Measurements from ENCODE around the gene KCNJ4. TPM values are rescaled to one million over a fixed set of nuclear protein-coding genes. Genes with fewer than 3 reads are reported as not detected.

The KCNJ4 gene
- total RNA-seq, 1 donor from 2014 or later = 0.82 TPM

GRCh38 chr22:38464992-38465672 lies 10.1 kb upstream of the KCNJ4 start:
- no peaks in the 10 kb centered on the region for H4K20me1 ChIP-seq (ENCODE audit: low read depth)
- peaks cover 86% of the 10 kb centered on the region for H3K27me3 ChIP-seq
- no peaks in the 10 kb centered on the region for H3K36me3 Mint-ChIP-seq
- TF ChIP-seq EZH2phosphoT487 (IDR thresholded peaks at IDR 0.05) = no peak
- TF ChIP-seq EZH2 (IDR thresholded peaks at IDR 0.05) = no peak
- no peak for TF ChIP-seq CTCF (IDR thresholded peaks at IDR 0.05)
- no peaks in the 10 kb centered on the region for H3K9me3 Mint-ChIP-seq
- no peak overlapping the region for H3K4me3 Mint-ChIP-seq
- H3K4me1 Mint-ChIP-seq = peaks cover 54% of the 10 kb centered on the region
- H3K4me2 ChIP-seq = no peak overlapping the region
- no peaks in the 10 kb centered on the region for H3K36me3 ChIP-seq
- peaks cover 35% of the 10 kb centered on the region for H3F3A ChIP-seq (ENCODE audit: low read depth)
- no peak for DNase-seq (ENCODE audit: low spot score)
- H3K79me2 ChIP-seq (ENCODE audit: low read depth) = no peaks in the 10 kb centered on the region
- peaks cover 41% of the 10 kb centered on the region for H3K27me3 Mint-ChIP-seq (ENCODE audit: insufficient read depth, low read depth)
- H3K27ac Mint-ChIP-seq = no peak overlapping the region
- no peak overlapping the region for H3K27ac ChIP-seq
- H3K9me3 ChIP-seq (ENCODE audit: low read depth) = no peaks in the 10 kb centered on the region
- H3K4me3 ChIP-seq = no peak overlapping the region
- H3K4me1 ChIP-seq = peaks cover 27% of the 10 kb centered on the region
- no peak overlapping the region for H2AFZ ChIP-seq (replicated peaks)
- no peak overlapping the region for H3K9ac ChIP-seq

- H3K4me1 ChIP-seq = peaks cover 25% of the 10 kb centered on the region
- H3K79me2 ChIP-seq (ENCODE audit: low read depth) = no peaks in the 10 kb centered on the region
- no peak for TF ChIP-seq EZH2phosphoT487 (IDR thresholded peaks at IDR 0.05)
- no peak for TF ChIP-seq CTCF (IDR thresholded peaks at IDR 0.05)
- no peak for TF ChIP-seq EZH2 (IDR thresholded peaks at IDR 0.05)
- no peaks in the 10 kb centered on the region for H3K36me3 ChIP-seq
- Mint-ChIP-seq H3K4me1 (peaks cover 59% of the 10 kb centered on the region), H3K27me3 (ENCODE audit: insufficient read depth, low read depth) (peaks cover 40% of the 10 kb centered on the region), H3K36me3 (no peaks in the 10 kb centered on the region), H3K4me3 (peak overlapping the region; percentile 73), H3K9me3 (no peaks in the 10 kb centered on the region), H3K27ac (peak overlapping the region; percentile 81)
- H3F3A ChIP-seq (ENCODE audit: low read depth) = peaks cover 42% of the 10 kb centered on the region
- no peak overlapping the region for H3K27ac ChIP-seq
- H3K9me3 ChIP-seq (ENCODE audit: low read depth) = no peaks in the 10 kb centered on the region
- peaks cover 93% of the 10 kb centered on the region for H3K27me3 ChIP-seq
- H2AFZ ChIP-seq (replicated peaks) = peak overlapping the region; percentile 53
- DNase-seq (ENCODE audit: low spot score) = peak; percentile 80
- H3K9ac ChIP-seq = no peak overlapping the region
- peak overlapping the region; percentile 26 for H3K4me3 ChIP-seq
- peak overlapping the region; percentile 69 for H3K4me2 ChIP-seq
- no peaks in the 10 kb centered on the region for H4K20me1 ChIP-seq (ENCODE audit: low read depth)
Observed at GRCh38 chr22:38462960-38463784, 8.2 kb upstream of the KCNJ4 start.

GRCh38 chr22:38461414-38462081 lies 6.5 kb upstream of the KCNJ4 start:
- Histone ChIP-seq H3K4me1 (peaks cover 17% of the 10 kb centered on the region), H3K4me2 (peak overlapping the region; percentile 74), H3K4me3 (peak overlapping the region; percentile 5), H3K27me3 (peaks cover 93% of the 10 kb centered on the region), H3K79me2 (ENCODE audit: low read depth) (no peaks in the 10 kb centered on the region), H3K9ac (no peak overlapping the region), H3K27ac (no peak overlapping the region), H4K20me1 (ENCODE audit: low read depth) (no peaks in the 10 kb centered on the region), H2AFZ (replicated peaks) (peak overlapping the region; percentile 60), H3K36me3 (no peaks in the 10 kb centered on the region), H3F3A (ENCODE audit: low read depth) (peaks cover 42% of the 10 kb centered on the region), H3K9me3 (ENCODE audit: low read depth) (no peaks in the 10 kb centered on the region)
- H3K36me3 Mint-ChIP-seq = no peaks in the 10 kb centered on the region
- TF ChIP-seq CTCF (IDR thresholded peaks at IDR 0.05) = no peak
- TF ChIP-seq EZH2phosphoT487 (IDR thresholded peaks at IDR 0.05) = no peak
- no peak for TF ChIP-seq EZH2 (IDR thresholded peaks at IDR 0.05)
- peaks cover 61% of the 10 kb centered on the region for H3K4me1 Mint-ChIP-seq
- H3K9me3 Mint-ChIP-seq = no peaks in the 10 kb centered on the region
- H3K27me3 Mint-ChIP-seq (ENCODE audit: insufficient read depth, low read depth) = peaks cover 39% of the 10 kb centered on the region
- no peak overlapping the region for H3K27ac Mint-ChIP-seq
- peak; percentile 97 for DNase-seq (ENCODE audit: low spot score)
- H3K4me3 Mint-ChIP-seq = peak overlapping the region; percentile 79

Data from neural progenitor cell (in vitro differentiated cells).